Esophagus muscularis mucosa (tissue), 4 donors: Measurements from ENCODE around the gene CALM1.

Experiments used
- EP300 ChIP-seq: sonication (generic); formaldehyde crosslinking; IDR thresholded peaks from one replicate; pipeline ENCODE4 v1.6.1; 2017; ENCODE audit warnings: antibody characterized with exemption
- POLR2A ChIP-seq: fragments of 450-650 bp; IDR thresholded peaks from one replicate; pipeline ENCODE4 v1.6.1; 2017; ENCODE audit warnings: antibody characterized with exemption, moderate library complexity, mild to moderate bottlenecking, low read depth
- TF ChIP-seq, protein P1 (sequence below), 3 experiments: fragments of 200-600 bp in 2 of 3; fragments of 450-650 bp in 1 of 3; sonication (generic) in 2 of 3; IDR thresholded peaks; one replicate each; pipeline ENCODE4 v1.5.1; 2017 to 2019; ENCODE audit warnings: antibody characterized with exemption in 3 of 3, mild to moderate bottlenecking in 2 of 3, moderate library complexity in 1 of 3

DNA sequence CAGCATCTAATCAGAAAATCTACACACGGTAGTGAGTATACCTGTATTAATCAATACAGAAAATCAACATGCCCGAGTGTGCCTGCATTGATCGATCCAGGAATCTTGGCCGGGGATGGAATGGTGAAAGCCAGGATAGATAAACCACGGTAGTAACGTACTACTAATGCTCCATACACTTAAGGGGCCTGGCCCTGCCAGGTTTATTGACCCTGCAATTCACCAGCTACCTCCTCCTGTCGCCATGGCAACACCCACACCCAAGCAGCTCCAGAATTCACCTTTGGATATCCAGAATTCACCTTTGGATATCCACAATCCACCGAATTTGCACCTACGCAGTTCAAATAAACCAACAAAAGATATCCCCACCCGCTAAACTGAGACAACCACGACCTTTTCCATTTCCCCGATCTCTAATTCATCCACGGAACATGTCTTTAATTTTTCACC is 14.8 kb upstream of the CALM1 start:
- TF ChIP-seq EP300 (no peak), POLR2A (no peak)
- TF ChIP-seq, protein P1, sequence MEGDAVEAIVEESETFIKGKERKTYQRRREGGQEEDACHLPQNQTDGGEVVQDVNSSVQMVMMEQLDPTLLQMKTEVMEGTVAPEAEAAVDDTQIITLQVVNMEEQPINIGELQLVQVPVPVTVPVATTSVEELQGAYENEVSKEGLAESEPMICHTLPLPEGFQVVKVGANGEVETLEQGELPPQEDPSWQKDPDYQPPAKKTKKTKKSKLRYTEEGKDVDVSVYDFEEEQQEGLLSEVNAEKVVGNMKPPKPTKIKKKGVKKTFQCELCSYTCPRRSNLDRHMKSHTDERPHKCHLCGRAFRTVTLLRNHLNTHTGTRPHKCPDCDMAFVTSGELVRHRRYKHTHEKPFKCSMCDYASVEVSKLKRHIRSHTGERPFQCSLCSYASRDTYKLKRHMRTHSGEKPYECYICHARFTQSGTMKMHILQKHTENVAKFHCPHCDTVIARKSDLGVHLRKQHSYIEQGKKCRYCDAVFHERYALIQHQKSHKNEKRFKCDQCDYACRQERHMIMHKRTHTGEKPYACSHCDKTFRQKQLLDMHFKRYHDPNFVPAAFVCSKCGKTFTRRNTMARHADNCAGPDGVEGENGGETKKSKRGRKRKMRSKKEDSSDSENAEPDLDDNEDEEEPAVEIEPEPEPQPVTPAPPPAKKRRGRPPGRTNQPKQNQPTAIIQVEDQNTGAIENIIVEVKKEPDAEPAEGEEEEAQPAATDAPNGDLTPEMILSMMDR (IDR thresholded peaks at IDR 0.05) = peak in 1 of 3 experiments; percentile 7
